CD14-positive monocyte (primary cell): ENCODE data around the gene HSD3B7. TPM values are rescaled to one million over a fixed set of nuclear protein-coding genes. Genes with fewer than 3 reads are reported as not detected.

Experiments used
- DNase-seq, 3 donors: peaks; one replicate each; pipeline ENCODE4 v3.0.0-alpha.2; 2011 to 2022
- H2AFZ ChIP-seq: 2 replicates; pipeline ENCODE4 v1.6.0; 2012; ENCODE audit warnings: mild to moderate bottlenecking, low read depth, low read length, inconsistent platforms; ENCODE audit not compliant: insufficient read depth, poor library complexity, severe bottlenecking
- H3K27ac ChIP-seq, 2 donors: 1 replicate in 1 of 2; 2 replicates in 1 of 2; pipeline ENCODE4 v1.5.1; 2012 to 2013; ENCODE audit warnings: low read length in 2 of 2, control low read depth in 1 of 2, inconsistent platforms in 1 of 2, low read depth in 1 of 2, mild to moderate bottlenecking in 1 of 2
- H3K27me3 ChIP-seq, 2 donors: one replicate each; pipeline versions ENCODE4 v1.6.0 to v1.6.1; 2011 to 2013; ENCODE audit warnings: low read length in 2 of 2; ENCODE audit not compliant: control insufficient read depth in 2 of 2, insufficient read depth in 2 of 2
- H3K36me3 ChIP-seq, 2 donors: replicated peaks in 1 of 2; 1 replicate in 1 of 2; 2 replicates in 1 of 2; pipeline versions ENCODE4 v1.5.1 to v1.6.1; 2012 to 2013; ENCODE audit warnings: low read length in 2 of 2, control low read depth in 1 of 2, inconsistent platforms in 1 of 2, mild to moderate bottlenecking in 1 of 2; ENCODE audit not compliant: insufficient read depth in 2 of 2, control insufficient read depth in 1 of 2
- H3K4me1 ChIP-seq, 2 donors: 1 replicate in 1 of 2; 2 replicates in 1 of 2; pipeline versions ENCODE4 v1.5.1 to v1.6.1; 2012 to 2013; ENCODE audit warnings: low read length in 2 of 2, control low read depth in 1 of 2, inconsistent platforms in 1 of 2, mild to moderate bottlenecking in 1 of 2, moderate library complexity in 1 of 2; ENCODE audit not compliant: insufficient read depth in 2 of 2, control insufficient read depth in 1 of 2
- H3K4me2 ChIP-seq: replicated peaks from 2 replicates; pipeline ENCODE3; 2012; ENCODE audit warnings: low read length, moderate library complexity, mild to moderate bottlenecking; ENCODE audit not compliant: poor library complexity, severe bottlenecking; ENCODE audit errors: extremely low read depth
- H3K4me3 ChIP-seq, 3 experiments: fragments of 200-600 bp in 1 of 3; sonication (generic) in 1 of 3; replicated peaks in 1 of 3; 1 replicate in 2 of 3; 2 replicates in 1 of 3; pipeline ENCODE4 v1.5.1; 2011 to 2013; ENCODE audit warnings: low read length in 3 of 3, mild to moderate bottlenecking in 3 of 3, control low read depth in 2 of 3, low read depth in 2 of 3, inconsistent platforms in 1 of 3, moderate library complexity in 1 of 3
- H3K79me2 ChIP-seq: 2 replicates; pipeline ENCODE4 v1.6.0; 2012; ENCODE audit warnings: mild to moderate bottlenecking, control low read depth, inconsistent platforms, low read length, moderate library complexity; ENCODE audit not compliant: insufficient read depth
- H3K9ac ChIP-seq: 2 replicates; pipeline ENCODE4 v1.6.0; 2017; ENCODE audit warnings: low read length, mild to moderate bottlenecking; ENCODE audit not compliant: insufficient read depth, poor library complexity, severe bottlenecking
- H3K9me3 ChIP-seq, 2 donors: replicated peaks in 1 of 2; 1 replicate in 1 of 2; 2 replicates in 1 of 2; pipeline versions ENCODE4 v1.5.1 to v1.6.1; 2012 to 2013; ENCODE audit warnings: low read length in 2 of 2, control low read depth in 1 of 2; ENCODE audit not compliant: control insufficient read depth in 1 of 2, insufficient read depth in 1 of 2
- H4K20me1 ChIP-seq: 2 replicates; pipeline ENCODE4 v1.6.0; 2012; ENCODE audit warnings: mild to moderate bottlenecking, low read length, control low read depth, moderate library complexity; ENCODE audit not compliant: insufficient read depth
- H3K27ac Mint-ChIP-seq, 7 donors: one replicate each; pipeline ENCODE4 v1.8.0; 2020; ENCODE audit warnings: mild to moderate bottlenecking in 7 of 7, mixed read lengths in 7 of 7, moderate library complexity in 6 of 7, inconsistent platforms in 2 of 7
- H3K27me3 Mint-ChIP-seq, 3 donors: one replicate each; pipeline ENCODE4 v1.8.0; 2021 to 2022; ENCODE audit warnings: low read depth in 3 of 3, mild to moderate bottlenecking in 3 of 3, mixed read lengths in 3 of 3, moderate library complexity in 3 of 3, inconsistent platforms in 1 of 3
- H3K36me3 Mint-ChIP-seq, 2 donors: one replicate each; pipeline ENCODE4 v1.8.0; 2020; ENCODE audit warnings: mixed read lengths in 2 of 2, inconsistent platforms in 1 of 2, mild to moderate bottlenecking in 1 of 2
- H3K4me1 Mint-ChIP-seq: one replicate; pipeline ENCODE4 v1.8.0; 2020; ENCODE audit warnings: mild to moderate bottlenecking, mixed read lengths
- H3K4me3 Mint-ChIP-seq, 2 donors: one replicate each; pipeline ENCODE4 v1.8.0; 2020; ENCODE audit warnings: mild to moderate bottlenecking in 2 of 2, mixed read lengths in 2 of 2, moderate library complexity in 1 of 2
- H3K9me3 Mint-ChIP-seq, 7 donors: one replicate each; pipeline ENCODE4 v1.8.0; 2020 to 2022; ENCODE audit warnings: mixed read lengths in 7 of 7, mild to moderate bottlenecking in 6 of 7, moderate library complexity in 6 of 7, inconsistent platforms in 2 of 7
- WGBS: methylation state at CpG from one replicate; pipeline ENCODE4 v1.1.5; 2013; ENCODE audit warnings: missing lambda C conversion rate; ENCODE audit not compliant: insufficient coverage; 5-methylcytosine and 5-hydroxymethylcytosine counted together
- intact Hi-C, 2 donors: fragments of 100-400 bp; cut with micrococcal nuclease; formaldehyde crosslinking; loops; one replicate each; pipeline versions ENCODE4 v1.15.0 to v1.15.1; 2023
- polyA plus RNA-seq, 3 donors: library from polyadenylated mRNA; depleted of rRNA in 1 of 3; unstranded in 2 of 3; stranded (reverse) in 1 of 3; fragments of 300-500 nt in 2 of 3; fragments of >200 nt in 1 of 3; fragmentation: Illumina TruSeq in 2 of 3; gene quantifications; 1 replicate in 2 of 3; 2 replicates in 1 of 3; pipeline ENCODE4 v1.2.3, GENCODE V29; 2012 to 2021
- TF ChIP-seq, protein P1 (sequence below): fragments of 200-600 bp; IDR thresholded peaks from one replicate; pipeline ENCODE4 v1.8.0; 2022; ENCODE audit warnings: antibody characterized with exemption, mild to moderate bottlenecking

HSD3B7 gene
- polyA plus RNA-seq, 3 donors = 0.89 to 4.3 (median 2.7) TPM

DNA sequence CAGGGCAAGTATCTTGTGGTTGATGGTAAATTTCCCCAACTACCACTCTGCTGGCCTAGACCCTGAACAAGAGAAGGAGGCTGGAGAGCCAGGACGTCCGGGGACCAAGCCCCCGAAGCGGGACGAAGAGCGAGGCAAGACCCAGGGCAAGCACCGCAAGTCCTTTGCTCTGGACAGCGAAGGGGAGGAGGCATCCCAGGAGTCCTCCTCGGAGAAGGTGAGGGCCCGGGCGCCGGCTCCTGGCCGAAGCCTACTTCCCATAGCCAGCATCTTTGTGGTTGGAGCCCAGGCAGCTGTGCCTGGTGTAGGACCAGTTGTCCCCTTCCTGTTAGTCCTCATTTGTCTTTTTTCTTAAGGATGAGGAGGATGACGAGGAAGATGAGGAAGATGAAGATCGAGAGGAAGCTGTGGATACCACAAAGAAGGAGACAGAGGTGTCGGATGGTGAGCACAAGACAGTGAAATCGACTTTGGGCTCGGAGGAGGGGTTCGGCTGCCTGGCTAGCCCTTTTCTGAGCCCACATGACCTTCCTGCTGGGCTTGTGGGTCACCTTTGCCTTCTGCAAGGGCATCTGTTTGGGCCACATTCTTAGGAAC, 15.7 kb upstream of the HSD3B7 start:
- no peak for DNase-seq
- Histone ChIP-seq H4K20me1 (peaks cover 13% of the 10 kb centered on the region), H3K79me2 (no peaks in the 10 kb centered on the region), H3K9me3 (no peaks in the 10 kb centered on the region), H3K36me3 (peaks cover 84 to 88% of the 10 kb centered on the region in 2 donors), H3K4me2 (no peak overlapping the region), H3K27me3 (no peaks in the 10 kb centered on the region), H3K4me3 (no peak overlapping the region), H3K9ac (no peak overlapping the region), H2AFZ (no peak overlapping the region), H3K4me1 (no peaks in the 10 kb centered on the region), H3K27ac (no peak overlapping the region)
- 96% methylated on average over 16 of the region's 19 CpGs for WGBS
- H3K27me3 Mint-ChIP-seq = peaks cover 0 to 5% (median 2%) of the 10 kb centered on the region in 3 donors
- TF ChIP-seq, protein P1, sequence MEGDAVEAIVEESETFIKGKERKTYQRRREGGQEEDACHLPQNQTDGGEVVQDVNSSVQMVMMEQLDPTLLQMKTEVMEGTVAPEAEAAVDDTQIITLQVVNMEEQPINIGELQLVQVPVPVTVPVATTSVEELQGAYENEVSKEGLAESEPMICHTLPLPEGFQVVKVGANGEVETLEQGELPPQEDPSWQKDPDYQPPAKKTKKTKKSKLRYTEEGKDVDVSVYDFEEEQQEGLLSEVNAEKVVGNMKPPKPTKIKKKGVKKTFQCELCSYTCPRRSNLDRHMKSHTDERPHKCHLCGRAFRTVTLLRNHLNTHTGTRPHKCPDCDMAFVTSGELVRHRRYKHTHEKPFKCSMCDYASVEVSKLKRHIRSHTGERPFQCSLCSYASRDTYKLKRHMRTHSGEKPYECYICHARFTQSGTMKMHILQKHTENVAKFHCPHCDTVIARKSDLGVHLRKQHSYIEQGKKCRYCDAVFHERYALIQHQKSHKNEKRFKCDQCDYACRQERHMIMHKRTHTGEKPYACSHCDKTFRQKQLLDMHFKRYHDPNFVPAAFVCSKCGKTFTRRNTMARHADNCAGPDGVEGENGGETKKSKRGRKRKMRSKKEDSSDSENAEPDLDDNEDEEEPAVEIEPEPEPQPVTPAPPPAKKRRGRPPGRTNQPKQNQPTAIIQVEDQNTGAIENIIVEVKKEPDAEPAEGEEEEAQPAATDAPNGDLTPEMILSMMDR = no peak
- intact Hi-C loops = no loop called here
- H3K4me1 Mint-ChIP-seq = peaks cover 4% of the 10 kb centered on the region
- peaks cover 80 to 95% of the 10 kb centered on the region in 2 donors for H3K36me3 Mint-ChIP-seq
- peak overlapping the region in 2 of 7 donors; percentile 37 to 70 for H3K27ac Mint-ChIP-seq
- no peaks in the 10 kb centered on the region for H3K9me3 Mint-ChIP-seq
- H3K4me3 Mint-ChIP-seq = no peak overlapping the region

DNA sequence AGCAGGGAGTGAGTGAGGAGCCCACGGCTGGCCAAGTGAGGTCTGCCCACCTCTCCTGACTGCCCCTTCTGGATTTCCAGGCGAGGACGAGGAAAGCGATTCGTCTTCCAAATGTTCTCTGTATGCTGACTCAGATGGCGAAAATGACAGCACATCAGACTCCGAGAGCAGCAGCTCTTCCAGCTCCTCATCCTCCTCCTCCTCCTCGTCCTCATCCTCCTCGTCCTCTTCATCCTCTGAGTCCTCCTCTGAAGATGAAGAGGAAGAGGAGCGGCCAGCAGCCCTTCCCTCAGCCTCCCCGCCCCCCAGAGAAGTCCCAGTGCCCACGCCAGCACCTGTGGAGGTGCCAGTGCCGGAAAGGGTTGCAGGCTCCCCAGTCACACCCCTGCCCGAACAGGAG, 13.7 kb upstream of the HSD3B7 start:
- no peaks in the 10 kb centered on the region for H3K4me1 ChIP-seq
- H3K9me3 ChIP-seq = no peaks in the 10 kb centered on the region
- peaks cover 1% of the 10 kb centered on the region for H4K20me1 ChIP-seq
- TF ChIP-seq, protein P1 = no peak
- intact Hi-C loops = no loop called here
- no peak overlapping the region for H3K4me3 ChIP-seq
- H3K36me3 Mint-ChIP-seq = peaks cover 80 to 95% of the 10 kb centered on the region in 2 donors
- no peaks in the 10 kb centered on the region for H3K79me2 ChIP-seq
- no peak overlapping the region for H2AFZ ChIP-seq
- H3K4me1 Mint-ChIP-seq = no peaks in the 10 kb centered on the region
- peaks cover 0 to 3% (median 2%) of the 10 kb centered on the region in 3 donors for H3K27me3 Mint-ChIP-seq
- DNase-seq = no peak
- no peak overlapping the region for H3K4me2 ChIP-seq
- H3K9ac ChIP-seq = no peak overlapping the region
- H3K27ac ChIP-seq = peak overlapping the region in 1 of 2 donors; percentile 8
- H3K27me3 ChIP-seq = no peaks in the 10 kb centered on the region
- peaks cover 75 to 82% of the 10 kb centered on the region in 2 donors for H3K36me3 ChIP-seq
- peak overlapping the region in 1 of 7 donors; percentile 43 for H3K27ac Mint-ChIP-seq
- H3K9me3 Mint-ChIP-seq = peaks cover 0 to 2% (median 0%) of the 10 kb centered on the region in 7 donors
- no peak overlapping the region for H3K4me3 Mint-ChIP-seq
- 96% methylated on average over 9 of the region's 14 CpGs for WGBS
